GM19240 (cell line): Measurements from ENCODE around the gene NANOS3.

ENCODE experiments used
- DNase-seq: peaks from one replicate; pipeline ENCODE4 v3.0.0; 2011; ENCODE audit warnings: low spot score; ENCODE audit not compliant: insufficient read length

Gene NANOS3

GRCh38 chr19:13876834-13877233 is at the start of gene NANOS3:
Gene NANOS3, plus strand, starts transcription at chr19:13877134. Its CDS starts 115 bp downstream, at chr19:13877249.
- DNase-seq: no peak

- DNase-seq: no peak
Observed at GRCh38 chr19:13827656-13828055, 49.3 kb upstream of the NANOS3 start.

- no peak for DNase-seq
Observed at GRCh38 chr19:13830114-13830740, 46.7 kb upstream of the NANOS3 start.

- DNase-seq: no peak
Observed at GRCh38 chr19:13830741-13831536, 46.0 kb upstream of the NANOS3 start.

- no peak for DNase-seq
Observed at GRCh38 chr19:13831537-13832467, 45.1 kb upstream of the NANOS3 start.

GRCh38 chr19:13833330-13834243 is 43.3 kb upstream of the NANOS3 start:
- DNase-seq: peak; percentile 97

- no peak for DNase-seq
Observed at GRCh38 chr19:13834244-13835069, 42.5 kb upstream of the NANOS3 start.

GRCh38 chr19:13835791-13836723 is 40.9 kb upstream of the NANOS3 start:
- DNase-seq: no peak

GRCh38 chr19:13838435-13839129 is 38.4 kb upstream of the NANOS3 start:
- DNase-seq: no peak

GRCh38 chr19:13839130-13839937 is 37.6 kb upstream of the NANOS3 start:
- DNase-seq: peak; percentile 88

- no peak for DNase-seq
Observed at GRCh38 chr19:13839938-13840304, 37.0 kb upstream of the NANOS3 start.

GRCh38 chr19:13840305-13841085 is 36.4 kb upstream of the NANOS3 start:
- no peak for DNase-seq

GRCh38 chr19:13841086-13841961 is 35.6 kb upstream of the NANOS3 start:
- no peak for DNase-seq

- DNase-seq: no peak
Observed at GRCh38 chr19:13841962-13842290, 35.0 kb upstream of the NANOS3 start.

GRCh38 chr19:13842291-13843103 is 34.4 kb upstream of the NANOS3 start:
- DNase-seq: no peak
